ENCODE measurements around the gene ARX. TPM values are rescaled to one million over a fixed set of nuclear protein-coding genes. Genes with fewer than 3 reads are reported as not detected.
A peak's percentile ranks its signal among the peaks of the same experiment; 100 is the strongest.

ARX gene
- total RNA-seq, 4 donors from 2014 or later: not detected

DNA sequence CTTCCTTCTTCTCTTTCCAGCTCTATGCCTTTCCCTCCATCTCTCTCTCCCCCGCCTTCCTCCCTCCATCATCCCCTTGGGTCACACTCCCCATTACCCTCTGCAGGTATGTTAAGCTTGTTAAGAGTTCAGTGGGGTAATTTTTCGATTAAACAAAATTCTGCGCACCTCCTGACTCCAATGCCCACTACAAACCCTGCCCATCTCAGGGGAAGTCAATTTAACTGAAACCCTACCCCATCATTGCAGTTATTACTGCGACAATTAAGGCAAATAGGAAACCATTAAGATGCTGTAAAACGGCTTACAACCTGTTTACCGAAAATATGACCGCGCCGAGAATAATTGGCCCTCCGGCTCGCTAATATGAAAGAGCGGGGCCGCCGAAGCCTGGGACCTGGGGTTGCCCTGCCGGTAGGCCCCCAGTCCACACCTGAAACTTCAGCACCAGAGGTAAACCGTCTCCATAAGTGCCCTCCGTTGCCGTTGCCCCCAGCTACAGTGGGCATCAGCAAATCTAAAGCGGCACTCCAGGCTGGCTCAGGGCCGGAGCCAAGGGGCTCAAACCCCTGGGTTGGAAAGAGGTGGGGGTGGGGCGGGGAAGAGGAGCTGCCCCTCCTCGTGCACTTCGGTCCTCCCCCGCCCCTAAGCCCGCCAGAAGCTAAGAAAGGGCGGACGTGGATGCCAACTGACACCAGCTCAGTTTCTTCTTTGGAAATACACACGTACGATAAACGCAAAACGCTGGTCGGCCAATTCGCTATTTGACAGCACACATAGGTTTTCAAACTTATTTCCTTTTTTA, 4.8 kb downstream of the ARX start:
- no peaks in the 10 kb centered on the region for H3K36me3 ChIP-seq
- peaks cover 4 to 45% (median 20%) of the 10 kb centered on the region in 3 donors for H3K4me1 ChIP-seq
- peaks cover 0 to 99% (median 43%) of the 10 kb centered on the region in 4 donors for H3K27me3 ChIP-seq
- peaks cover 0 to 2% (median 0%) of the 10 kb centered on the region in 3 donors for H3K9me3 ChIP-seq
- no peak overlapping the region for H3K4me3 ChIP-seq
- 18 to 33% methylated on average over 19 to 21 of the region's 33 CpGs for WGBS, 2 donors
- no peak overlapping the region for H3K27ac ChIP-seq
- TF ChIP-seq POLR2A (IDR thresholded peaks at IDR 0.05): no peak
- TF ChIP-seq, protein P1, sequence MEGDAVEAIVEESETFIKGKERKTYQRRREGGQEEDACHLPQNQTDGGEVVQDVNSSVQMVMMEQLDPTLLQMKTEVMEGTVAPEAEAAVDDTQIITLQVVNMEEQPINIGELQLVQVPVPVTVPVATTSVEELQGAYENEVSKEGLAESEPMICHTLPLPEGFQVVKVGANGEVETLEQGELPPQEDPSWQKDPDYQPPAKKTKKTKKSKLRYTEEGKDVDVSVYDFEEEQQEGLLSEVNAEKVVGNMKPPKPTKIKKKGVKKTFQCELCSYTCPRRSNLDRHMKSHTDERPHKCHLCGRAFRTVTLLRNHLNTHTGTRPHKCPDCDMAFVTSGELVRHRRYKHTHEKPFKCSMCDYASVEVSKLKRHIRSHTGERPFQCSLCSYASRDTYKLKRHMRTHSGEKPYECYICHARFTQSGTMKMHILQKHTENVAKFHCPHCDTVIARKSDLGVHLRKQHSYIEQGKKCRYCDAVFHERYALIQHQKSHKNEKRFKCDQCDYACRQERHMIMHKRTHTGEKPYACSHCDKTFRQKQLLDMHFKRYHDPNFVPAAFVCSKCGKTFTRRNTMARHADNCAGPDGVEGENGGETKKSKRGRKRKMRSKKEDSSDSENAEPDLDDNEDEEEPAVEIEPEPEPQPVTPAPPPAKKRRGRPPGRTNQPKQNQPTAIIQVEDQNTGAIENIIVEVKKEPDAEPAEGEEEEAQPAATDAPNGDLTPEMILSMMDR (IDR thresholded peaks at IDR 0.05): no peak
- intact Hi-C loops (cut with DNase I): no loop called here
- DNase-seq: no peak

DNA sequence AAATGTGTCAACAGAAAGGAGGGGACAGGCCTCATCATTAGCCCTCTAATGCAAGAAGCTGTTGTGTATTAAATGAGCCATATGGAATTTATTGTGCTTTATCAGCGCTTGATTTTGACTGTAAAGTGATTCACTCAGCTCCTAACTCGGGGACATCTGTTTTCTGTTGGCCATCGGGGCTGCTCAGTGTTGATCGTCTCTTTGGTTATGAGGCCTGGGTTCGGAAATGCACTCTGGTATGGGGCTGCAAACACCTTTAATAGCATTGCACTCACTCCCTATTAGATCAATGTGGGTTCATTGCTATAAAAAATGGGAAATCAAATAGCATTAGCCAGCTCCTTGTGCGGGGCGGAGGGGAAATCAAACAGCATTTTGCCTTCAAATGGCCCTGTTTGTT, 6.4 kb downstream of the ARX start:
- TF ChIP-seq POLR2A (IDR thresholded peaks at IDR 0.05): no peak
- TF ChIP-seq, protein P1 (IDR thresholded peaks at IDR 0.05): no peak
- DNase-seq: no peak
- Histone ChIP-seq H3K36me3 (no peaks in the 10 kb centered on the region), H3K27me3 (peaks cover 0 to 99% (median 45%) of the 10 kb centered on the region in 4 donors), H3K4me3 (no peak overlapping the region), H3K27ac (no peak overlapping the region), H3K4me1 (peaks cover 12 to 52% (median 26%) of the 10 kb centered on the region in 3 donors), H3K9me3 (no peaks in the 10 kb centered on the region)
- WGBS, 2 donors: 51% methylated on average over 7 of the region's 7 CpGs; no CpG with 5 or more reads in 1 of the 2 donors
- intact Hi-C loops (cut with DNase I): no loop called here

DNA sequence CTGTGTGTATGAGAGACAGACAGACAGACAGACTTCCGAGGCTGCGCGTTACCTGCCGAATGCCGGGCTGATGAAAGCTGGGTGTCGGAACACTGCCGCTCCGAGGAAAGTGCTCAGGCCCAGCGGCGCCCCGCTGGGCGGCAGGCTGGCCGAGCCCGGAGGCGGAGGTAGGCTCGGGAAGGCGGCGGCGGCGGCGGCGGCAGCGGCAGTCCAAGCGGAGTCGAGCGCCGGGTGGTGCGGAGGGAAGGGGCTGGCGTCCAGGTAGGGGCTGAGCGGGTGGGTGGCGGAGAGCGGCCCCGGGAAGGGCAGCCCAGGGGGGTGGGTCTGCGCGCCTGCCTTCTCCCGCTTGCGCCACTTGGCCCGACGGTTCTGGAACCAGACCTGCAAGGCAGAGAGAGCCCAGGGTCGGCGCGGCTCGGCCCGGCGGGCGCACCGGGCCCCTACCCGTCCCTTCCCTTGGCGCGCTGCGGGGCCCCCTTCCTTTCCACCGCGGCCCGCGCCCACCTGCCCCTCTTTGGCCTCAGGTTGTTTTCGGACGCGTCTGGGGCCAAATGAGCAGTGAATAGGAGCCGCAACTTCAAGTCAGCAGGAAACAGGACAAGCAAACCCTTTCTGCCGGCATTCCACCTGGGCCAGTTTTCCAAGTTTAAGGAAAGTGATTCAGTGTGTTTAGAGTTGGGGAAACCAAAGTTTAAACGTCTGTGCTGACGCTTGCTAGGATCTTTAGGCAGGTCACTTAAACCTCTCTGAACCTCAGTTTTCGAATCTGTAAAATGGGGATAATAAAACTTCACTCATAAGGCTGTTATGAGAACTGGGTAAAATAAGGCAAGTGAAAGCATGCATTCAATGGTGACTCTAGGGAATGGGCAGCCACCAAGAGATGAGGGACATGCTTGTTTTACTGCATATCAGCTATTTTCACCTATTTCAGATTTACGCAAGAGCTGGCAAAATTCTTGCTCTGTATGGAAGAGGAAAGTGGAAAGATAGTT, 8.4 kb downstream of the ARX start:
- Histone ChIP-seq H3K36me3 (no peaks in the 10 kb centered on the region), H3K4me3 (peak overlapping the region in 1 of 4 donors; percentile 38)
- WGBS, 2 donors: 29 to 37% methylated on average over 3 to 20 of the region's 64 CpGs

DNA sequence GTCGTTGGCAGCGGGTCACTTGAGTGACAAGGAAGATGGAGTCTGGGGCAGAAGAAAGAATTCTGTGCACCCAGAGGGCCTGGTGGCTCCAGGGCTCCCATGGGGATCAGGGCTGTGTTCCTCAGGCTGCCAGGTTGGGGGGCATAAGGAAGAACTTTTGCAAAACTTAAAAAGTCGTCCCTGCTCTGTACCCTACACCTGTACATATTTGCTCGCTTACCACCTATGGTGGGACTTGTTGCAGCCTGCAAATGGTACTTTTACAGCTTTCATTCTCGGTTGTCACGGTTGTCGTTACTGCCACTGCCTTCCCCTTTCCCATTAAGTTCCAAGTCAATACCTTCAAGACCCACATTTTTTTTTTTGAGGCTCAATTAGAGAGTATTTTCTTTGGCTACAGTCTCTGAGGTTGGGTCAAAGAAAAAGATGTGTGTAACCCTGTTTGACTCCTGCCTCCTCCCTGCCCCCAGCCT, 9.1 kb downstream of the ARX start:
- H3K27me3 ChIP-seq: peaks cover 0 to 100% (median 41%) of the 10 kb centered on the region in 4 donors
- H3K27ac ChIP-seq: no peak overlapping the region
- peaks cover 12 to 53% (median 15%) of the 10 kb centered on the region in 3 donors for H3K4me1 ChIP-seq
- WGBS, 2 donors: 8 to 32% methylated on average over 5 to 7 of the region's 7 CpGs
- no peaks in the 10 kb centered on the region for H3K36me3 ChIP-seq
- DNase-seq: no peak
- TF ChIP-seq, protein P1 (IDR thresholded peaks at IDR 0.05): no peak
- no peak for TF ChIP-seq POLR2A (IDR thresholded peaks at IDR 0.05)
- intact Hi-C loops (cut with DNase I): no loop called here
- H3K9me3 ChIP-seq: no peaks in the 10 kb centered on the region
- H3K4me3 ChIP-seq: no peak overlapping the region

More for the DNA sequence above, 8.4 kb downstream of the ARX start:
- intact Hi-C loops (cut with DNase I): no loop called here
- Histone ChIP-seq H3K4me1 (peaks cover 12 to 57% (median 16%) of the 10 kb centered on the region in 3 donors), H3K27me3 (peaks cover 0 to 100% (median 40%) of the 10 kb centered on the region in 4 donors), H3K27ac (no peak overlapping the region), H3K9me3 (no peaks in the 10 kb centered on the region)
- DNase-seq: no peak
- TF ChIP-seq, protein P1 (IDR thresholded peaks at IDR 0.05): no peak
- no peak for TF ChIP-seq POLR2A (IDR thresholded peaks at IDR 0.05)
